GM10266 (cell line): ENCODE results near the gene MTMR10.
A peak's percentile ranks its signal among the peaks of the same experiment; 100 is the strongest.

Experiments used
- DNase-seq: peaks from one replicate; pipeline ENCODE4 v3.0.0; 2012; ENCODE audit errors: extremely low spot score
- CTCF ChIP-seq: IDR thresholded peaks from 2 replicates; pipeline ENCODE4 v1.5.1; 2012; ENCODE audit warnings: mild to moderate bottlenecking, low read depth; ENCODE audit not compliant: control insufficient read depth, insufficient read depth; ENCODE audit errors: missing control alignments

MTMR10 gene

GRCh38 chr15:30917013-30917412, 74.4 kb downstream of the MTMR10 start:
- no peak for DNase-seq

GRCh38 chr15:30913761-30914160, 77.7 kb downstream of the MTMR10 start:
- no peak for TF ChIP-seq CTCF
- no peak for DNase-seq

More at GRCh38 chr15:30917013-30917412, 74.4 kb downstream of the MTMR10 start:
- TF ChIP-seq CTCF = no peak

- DNase-seq = no peak
- no peak for TF ChIP-seq CTCF
Measured at GRCh38 chr15:30906366-30906765, 85.1 kb downstream of the MTMR10 start.

- no peak for TF ChIP-seq CTCF
- no peak for DNase-seq
Measured at GRCh38 chr15:30905821-30906220, 85.6 kb downstream of the MTMR10 start.

- no peak for TF ChIP-seq CTCF
- no peak for DNase-seq
Measured at GRCh38 chr15:30904812-30905211, 86.6 kb downstream of the MTMR10 start.

- TF ChIP-seq CTCF = no peak
- peak; percentile 88 for DNase-seq
Measured at GRCh38 chr15:30903497-30904187, 87.8 kb downstream of the MTMR10 start, which contains the start of gene FAN1. TSS of gene FAN1 (plus strand) at chr15:30903915. CDS start at chr15:30904664, 749 bp downstream.

GRCh38 chr15:30901889-30902288, 89.5 kb downstream of the MTMR10 start:
- no peak for DNase-seq
- no peak for TF ChIP-seq CTCF
